Activated CD4-positive, alpha-beta T cell treated with anti-CD3 and anti-CD28 coated beads, Interleukin-2, amount 50 U/mL, for 16 hours (primary cell): ENCODE measurements around the gene C21orf58.

Experiments
- DNase-seq: peaks from one replicate; pipeline ENCODE4 v3.0.0-alpha.2; 2020

Gene C21orf58

GRCh38 chr21:46294647-46295176 is 29.0 kb downstream of the C21orf58 start:
- no peak for DNase-seq

DNA sequence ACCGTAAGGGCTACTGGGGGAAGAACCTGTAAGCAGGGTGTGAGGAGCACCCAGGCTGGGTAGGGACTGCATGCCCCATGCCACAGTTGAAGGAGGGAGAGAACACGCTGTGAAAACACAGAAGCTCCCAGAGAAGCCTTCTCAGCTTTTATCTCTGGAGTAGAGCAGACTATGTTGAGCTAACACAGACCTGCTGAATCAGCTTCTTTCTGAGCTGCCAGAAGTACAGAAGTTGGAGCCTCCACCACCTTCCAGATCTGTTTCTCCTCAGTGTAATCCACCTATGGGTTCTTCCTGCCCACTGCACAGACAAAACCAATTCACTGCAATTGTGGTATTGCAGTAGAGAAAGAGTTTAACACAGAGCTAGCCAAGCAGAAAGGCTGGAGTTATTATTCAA is 32.1 kb downstream of the C21orf58 start:
- DNase-seq, result no peak

- DNase-seq, result no peak
Measured at GRCh38 chr21:46289655-46290179, 34.0 kb downstream of the C21orf58 start.

GRCh38 chr21:46287541-46287940 is 36.1 kb downstream of the C21orf58 start:
- DNase-seq, result no peak

- DNase-seq, result no peak
Measured at GRCh38 chr21:46286648-46287002, 37.0 kb downstream of the C21orf58 start.

DNA sequence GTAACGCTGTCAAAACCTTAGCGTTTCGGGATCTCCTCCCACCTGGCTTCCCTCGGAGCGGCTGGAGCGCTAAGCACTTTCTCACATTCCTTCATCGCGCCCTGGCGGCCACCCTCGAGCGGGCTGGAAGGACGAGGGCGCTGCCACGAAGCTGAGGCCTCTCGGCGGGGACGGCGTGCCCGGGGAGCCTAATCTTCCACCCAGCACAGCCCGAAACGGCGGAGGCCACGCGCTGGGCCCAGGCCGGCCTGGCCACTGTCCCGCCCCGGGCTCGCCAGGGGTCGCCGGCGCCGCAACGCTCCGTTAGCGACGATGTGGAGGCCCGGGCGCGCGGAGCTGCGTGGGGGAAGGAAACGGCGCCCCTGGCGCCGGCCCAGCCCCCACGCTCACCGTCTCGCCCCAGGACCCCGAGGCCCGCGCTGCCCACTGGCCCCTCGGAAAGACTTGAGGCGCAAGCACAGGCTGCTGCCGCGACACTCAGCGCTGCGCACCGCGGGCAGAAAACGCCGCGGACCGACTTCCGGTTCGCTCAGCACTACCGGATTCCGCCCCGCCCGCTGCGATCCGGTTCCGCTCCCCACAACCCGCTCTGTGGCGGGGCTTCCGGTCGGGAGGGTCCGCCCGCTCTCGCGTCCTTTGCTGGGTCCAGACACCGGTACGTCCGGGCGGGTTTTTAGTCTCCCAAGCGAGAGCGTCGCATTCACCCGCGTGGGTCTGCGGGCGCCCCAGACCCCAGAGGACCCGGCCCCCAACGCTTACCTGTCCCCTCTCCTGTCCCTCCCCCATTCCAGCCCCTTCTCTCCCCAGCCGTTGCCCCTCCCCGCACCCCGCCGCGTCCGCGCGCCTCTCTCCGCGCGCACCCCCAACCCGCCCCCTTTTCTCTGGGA is 37.7 kb downstream of the C21orf58 start, which contains the start of gene YBEY:
YBEY (plus strand) TSS at position 582 of the 887 bp plus-strand sequence. CDS start 572 bp downstream, outside the sequence.
- peak; percentile 91 for DNase-seq

GRCh38 chr21:46285206-46285661 is 38.4 kb downstream of the C21orf58 start, which contains the start of gene MCM3AP:
Gene MCM3AP, minus strand, starts transcription at chr21:46285611. Its CDS starts 325 bp downstream, at chr21:46285286.
- no peak for DNase-seq

DNA sequence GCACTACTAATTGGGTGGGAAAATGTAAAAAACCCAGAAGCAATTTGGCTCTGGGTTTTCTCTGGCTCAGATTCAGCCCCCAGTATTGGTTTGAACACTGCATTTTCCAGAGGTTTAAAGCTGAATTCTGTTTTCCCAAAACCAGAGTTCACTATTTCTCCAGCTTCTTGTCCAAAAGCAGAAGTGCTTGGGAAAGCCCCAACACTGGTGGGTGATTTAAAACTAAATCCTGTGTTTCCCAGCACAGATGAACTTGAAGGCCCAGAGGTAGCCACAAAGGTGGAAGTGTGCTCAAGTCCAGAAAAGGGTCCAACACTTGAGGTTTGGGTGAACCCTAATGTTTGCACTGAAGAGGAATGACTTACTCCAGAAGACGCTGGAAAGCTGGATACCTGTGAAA is 38.9 kb downstream of the C21orf58 start:
- DNase-seq, result no peak

DNA sequence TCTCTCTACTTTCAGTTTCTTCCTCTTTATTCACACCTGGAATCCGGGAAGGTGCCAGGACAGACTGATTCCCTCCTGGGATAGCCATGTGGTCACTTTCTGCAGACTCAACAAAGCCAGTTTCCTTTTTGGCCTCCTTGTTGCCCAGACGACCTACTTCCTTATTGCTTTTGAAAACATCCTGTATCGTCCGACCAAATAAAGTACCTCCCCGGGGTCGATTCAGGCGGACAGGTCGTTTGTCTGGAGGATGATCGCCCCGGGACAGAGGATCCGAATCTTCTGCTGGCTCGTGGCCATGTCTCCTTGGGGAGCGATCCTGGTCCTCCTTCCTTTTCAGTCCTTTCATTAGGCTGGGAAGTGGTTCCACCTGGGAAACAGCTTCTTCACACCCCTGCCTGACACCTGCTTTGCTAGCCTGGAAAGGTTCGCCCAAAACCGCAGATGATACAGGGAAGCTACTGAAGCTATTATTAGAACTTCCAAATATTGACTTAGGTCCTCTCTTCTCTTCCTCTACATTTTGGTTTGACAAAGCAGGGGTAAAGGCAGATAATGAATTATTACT is 39.5 kb downstream of the C21orf58 start:
- no peak for DNase-seq

DNA sequence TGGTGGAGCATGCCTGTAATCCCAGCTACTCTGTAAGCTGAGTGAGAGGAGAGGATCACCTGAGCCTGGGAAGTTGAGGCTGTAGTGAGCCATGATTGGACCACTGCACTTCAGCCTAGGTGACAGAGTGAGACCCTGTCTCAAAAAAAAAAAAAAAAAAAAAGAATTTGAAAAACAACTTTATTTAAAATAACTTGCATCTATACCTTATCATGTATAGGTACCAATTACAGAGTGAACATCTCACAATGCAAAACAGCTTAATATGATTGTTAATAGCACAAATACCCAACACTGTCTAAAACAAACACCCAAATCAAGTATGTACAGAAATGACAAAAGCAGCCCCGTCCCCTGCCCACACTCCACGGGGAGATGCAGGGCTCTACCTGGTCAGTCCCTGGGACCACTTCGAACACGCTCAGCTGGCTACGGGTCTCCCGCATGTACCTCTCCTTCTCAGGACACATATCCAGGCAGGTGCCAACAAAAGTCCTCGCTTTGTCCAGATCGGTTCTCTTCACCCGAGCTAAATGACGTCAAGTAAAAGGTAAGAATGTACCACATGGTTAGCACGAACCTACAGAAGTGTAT is 48.8 kb downstream of the C21orf58 start:
- no peak for DNase-seq

DNA sequence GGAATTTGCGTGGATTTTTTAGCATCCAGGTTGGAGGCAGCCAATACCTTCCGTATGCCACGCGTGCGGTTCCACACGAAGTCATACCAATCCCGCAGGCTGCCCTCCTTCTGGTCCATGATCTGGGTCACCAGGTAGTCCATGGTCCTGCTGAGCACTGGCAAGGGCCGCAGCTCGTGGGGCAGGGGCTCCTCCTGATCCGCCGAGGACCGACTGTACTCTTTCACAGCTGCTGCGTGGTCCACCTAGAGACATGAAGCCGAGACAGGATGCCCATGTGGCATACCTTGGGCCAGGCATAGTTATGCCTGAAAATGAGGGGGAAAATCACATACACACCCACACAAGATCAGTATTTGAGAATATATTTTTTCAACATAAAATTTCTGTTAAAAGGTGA is 50.3 kb downstream of the C21orf58 start:
- no peak for DNase-seq

DNA sequence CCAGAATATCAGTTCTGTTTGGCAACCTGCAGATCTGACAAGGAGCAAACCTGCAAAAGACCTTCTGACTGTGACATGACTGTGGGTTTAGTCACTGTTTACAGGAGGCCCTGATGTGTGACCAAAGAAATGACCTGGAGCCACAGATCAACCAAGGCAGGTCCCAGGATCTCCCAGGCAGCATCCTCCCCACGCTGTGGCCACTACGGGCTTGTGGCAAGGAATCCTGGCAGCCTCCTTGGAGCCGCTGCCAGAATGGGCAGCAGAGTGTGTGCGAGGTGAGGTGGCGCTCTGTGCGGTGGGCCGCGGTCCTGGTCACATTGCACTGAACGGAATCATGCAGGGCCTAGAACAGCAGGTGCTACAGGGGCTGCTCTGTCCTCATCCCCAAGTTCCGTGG is 54.2 kb downstream of the C21orf58 start:
- DNase-seq, result no peak

GRCh38 chr21:46268371-46268770 is 55.3 kb downstream of the C21orf58 start:
- no peak for DNase-seq

DNA sequence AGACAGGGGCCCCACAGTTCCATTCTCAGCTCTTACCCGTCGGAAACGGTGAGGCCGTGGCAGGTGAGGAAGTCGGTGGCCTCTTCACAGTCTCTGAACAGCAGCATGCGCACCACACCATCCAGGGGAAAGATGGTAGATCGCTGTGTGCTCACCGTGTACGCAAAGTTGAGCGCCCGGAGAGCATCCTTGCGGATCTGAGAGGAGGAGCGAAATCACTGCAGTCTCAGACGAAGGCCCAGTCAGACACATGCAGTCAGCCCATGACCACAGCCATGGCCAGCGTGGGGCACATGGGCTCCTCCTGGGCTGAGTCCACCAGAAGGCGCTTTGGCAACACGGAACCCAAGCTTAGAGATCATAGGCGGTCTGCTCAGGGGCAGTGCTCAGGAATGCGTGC is 56.7 kb downstream of the C21orf58 start:
- no peak for DNase-seq

- no peak for DNase-seq
Measured at GRCh38 chr21:46265736-46266525, 57.7 kb downstream of the C21orf58 start.

- DNase-seq, result no peak
Measured at GRCh38 chr21:46264690-46265144, 59.0 kb downstream of the C21orf58 start.

DNA sequence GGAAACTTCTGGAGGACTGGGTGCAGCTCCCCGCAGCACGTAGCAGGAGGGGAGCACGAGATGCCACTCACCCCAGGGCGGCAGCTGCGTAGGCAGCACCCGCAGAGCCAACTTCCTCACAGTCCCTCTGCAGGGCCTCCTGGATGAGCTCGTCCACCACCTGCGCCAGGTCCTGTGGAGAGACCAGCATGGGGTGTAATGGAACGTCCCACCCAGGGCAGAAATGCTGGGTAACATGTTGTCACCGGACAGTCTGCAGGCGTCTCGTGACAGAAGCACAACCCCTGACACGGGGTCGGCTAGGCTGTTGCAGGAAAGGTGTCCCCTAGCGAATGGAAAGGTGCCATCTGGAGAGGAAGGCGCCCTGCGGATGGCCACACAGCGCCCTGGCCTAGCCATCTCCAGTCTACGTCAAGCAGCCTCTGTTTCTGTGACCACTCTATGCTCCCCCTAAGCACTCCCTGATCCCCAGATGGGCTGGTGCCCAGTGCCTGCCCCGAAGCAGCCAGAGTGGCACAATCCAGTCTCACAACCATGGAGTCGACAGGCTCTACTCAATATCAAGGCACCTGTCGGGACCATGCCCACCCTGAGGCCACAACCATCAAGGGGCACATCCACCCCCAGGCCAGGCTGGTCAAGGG is 59.5 kb downstream of the C21orf58 start:
- no peak for DNase-seq

GRCh38 chr21:46256501-46256994 is 67.1 kb downstream of the C21orf58 start:
- DNase-seq, result no peak

DNA sequence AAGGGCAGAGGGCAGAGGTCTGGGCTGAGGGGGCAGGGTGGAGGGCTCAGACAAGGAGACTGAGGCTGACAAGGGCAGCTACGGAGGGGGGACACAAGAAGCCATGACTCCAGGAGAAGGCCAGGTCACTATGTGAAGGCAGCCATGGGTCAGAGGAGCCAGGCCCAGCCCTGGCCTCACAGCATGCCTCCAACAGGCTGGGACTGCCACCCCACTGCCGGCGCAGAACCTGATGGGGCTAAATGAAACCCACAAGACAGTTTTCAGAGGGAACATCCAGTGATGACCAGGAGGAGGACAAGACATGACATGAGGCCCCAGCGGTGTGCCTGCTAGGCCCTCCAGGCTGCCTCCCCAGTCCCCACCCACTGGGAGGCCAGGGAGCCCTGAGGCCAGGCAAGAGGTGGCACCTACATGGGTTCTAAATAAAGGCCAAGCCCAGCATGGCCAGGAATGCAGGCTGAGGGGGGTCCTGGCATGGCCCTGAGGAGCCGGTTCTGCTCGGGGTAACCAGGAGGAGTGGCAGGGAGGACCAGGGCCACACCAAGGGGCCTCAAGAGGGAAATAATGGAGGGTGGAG is 67.8 kb downstream of the C21orf58 start:
- DNase-seq, result no peak

DNA sequence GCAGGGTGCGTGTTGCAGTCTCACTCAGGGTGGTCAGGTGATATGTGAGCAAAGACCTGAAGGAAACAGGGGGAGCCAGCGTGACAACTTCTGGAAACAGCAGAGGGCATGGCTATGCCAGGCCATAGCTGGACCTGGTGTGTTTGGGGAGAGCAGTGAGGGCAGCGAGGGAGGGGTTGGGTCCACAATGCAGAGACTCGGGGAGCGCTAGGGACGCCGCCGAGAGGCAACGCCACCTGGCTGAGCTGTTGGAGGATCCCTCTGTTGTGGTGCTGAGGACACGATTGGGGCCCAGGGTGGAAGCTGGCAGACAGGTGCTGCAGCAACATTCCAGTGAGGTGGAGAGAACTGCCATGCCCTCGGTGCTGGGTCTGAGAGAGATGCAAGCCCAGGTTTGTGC is 68.5 kb downstream of the C21orf58 start:
- no peak for DNase-seq
